SK-N-SH treated with all-trans-retinoic acid at 6 μM for 48 hours (cell line): ENCODE data around the gene FAM185A.
"Not testable (repeated sequence)": the region's sequence is repeated elsewhere in the genome, so short reads cannot be mapped to it uniquely, and the experiment has no call there.

Source experiments
- GLIS3 ChIP-seq: fragments of 250-450 bp; sonication (Bioruptor Pico); IDR thresholded peaks from 2 replicates; pipeline ENCODE4 v1.5.0; 2020; ENCODE audit warnings: mild to moderate bottlenecking, moderate library complexity
- OSR1 ChIP-seq: fragments of 250-450 bp; sonication (Bioruptor Pico); IDR thresholded peaks from 2 replicates; pipeline ENCODE4 v1.8.0; 2022; ENCODE audit warnings: moderate library complexity, mild to moderate bottlenecking, inconsistent platforms
- PATZ1 ChIP-seq: fragments of 250-450 bp; sonication (Bioruptor Pico); IDR thresholded peaks from 2 replicates; pipeline ENCODE4 v1.8.0; 2020; ENCODE audit warnings: mild to moderate bottlenecking, moderate library complexity, borderline replicate concordance
- ZNF70 ChIP-seq: fragments of 450-650 bp; formaldehyde crosslinking; IDR thresholded peaks from 2 replicates; pipeline ENCODE4 v1.5.0; 2020; ENCODE audit warnings: mild to moderate bottlenecking, moderate library complexity

GRCh38 chr7:102742002-102742771, 6.6 kb upstream of the FAM185A start:
- TF ChIP-seq GLIS3 (CRISPR knock-in tag); ZNF70 (CRISPR knock-in tag); PATZ1; OSR1 (CRISPR knock-in tag): not testable (repeated sequence)
